Hematopoietic multipotent progenitor cell (in vitro differentiated cells): ENCODE measurements around the gene SLC22A17. TPM values are rescaled to one million over a fixed set of nuclear protein-coding genes. Genes with fewer than 3 reads are reported as not detected.
"Not testable (repeated sequence)": the region's sequence is repeated elsewhere in the genome, so short reads cannot be mapped to it uniquely, and the experiment has no call there.

Source experiments
- DNase-seq, 3 donors: peaks; one replicate each; pipeline ENCODE4 v3.0.0-alpha.2; 2011 to 2015; ENCODE audit warnings: low read depth in 2 of 3, low spot score in 2 of 3
- total RNA-seq: library from RNA; depleted of rRNA; stranded (reverse); fragments of >200 nt; gene quantifications from one replicate; pipeline ENCODE4 v1.2.3, GENCODE V29; 2012

Gene SLC22A17
- 23.4 TPM for total RNA-seq

GRCh38 chr14:23352506-23353432 lies at the start of gene SLC22A17:
TSS of gene SLC22A17 (minus strand) at chr14:23352887.
- DNase-seq = peak; percentile 44 to 82 (median 80)

- DNase-seq = no peak
Measured at GRCh38 chr14:23401291-23401690, 48.6 kb upstream of the SLC22A17 start.

- DNase-seq = peak in 1 of 3 donors; percentile 27
Measured at GRCh38 chr14:23400496-23401149, 47.9 kb upstream of the SLC22A17 start.

GRCh38 chr14:23399591-23399990 lies 46.9 kb upstream of the SLC22A17 start:
- DNase-seq = no peak

- DNase-seq = no peak
Measured at GRCh38 chr14:23399136-23399535, 46.4 kb upstream of the SLC22A17 start.

- no peak for DNase-seq
Measured at GRCh38 chr14:23398348-23398747, 45.7 kb upstream of the SLC22A17 start.

- no peak for DNase-seq
Measured at GRCh38 chr14:23396781-23397407, 44.2 kb upstream of the SLC22A17 start.

- no peak for DNase-seq
Measured at GRCh38 chr14:23396126-23396525, 43.4 kb upstream of the SLC22A17 start.

- DNase-seq = no peak
Measured at GRCh38 chr14:23392613-23393012, 39.9 kb upstream of the SLC22A17 start.

- not testable (repeated sequence) for DNase-seq
Measured at GRCh38 chr14:23389871-23390270, 37.2 kb upstream of the SLC22A17 start.

- no peak for DNase-seq
Measured at GRCh38 chr14:23389396-23389795, 36.7 kb upstream of the SLC22A17 start.

GRCh38 chr14:23388996-23389395 lies 36.3 kb upstream of the SLC22A17 start:
- no peak for DNase-seq

GRCh38 chr14:23387916-23388882 lies 35.5 kb upstream of the SLC22A17 start:
- no peak for DNase-seq

- no peak for DNase-seq
Measured at GRCh38 chr14:23386999-23387398, 34.3 kb upstream of the SLC22A17 start.

- not testable (repeated sequence) for DNase-seq
Measured at GRCh38 chr14:23386266-23386657, 33.6 kb upstream of the SLC22A17 start.

GRCh38 chr14:23385642-23386265 lies 33.1 kb upstream of the SLC22A17 start:
- DNase-seq = no peak

- DNase-seq = no peak
Measured at GRCh38 chr14:23385244-23385641, 32.6 kb upstream of the SLC22A17 start.

- no peak for DNase-seq
Measured at GRCh38 chr14:23384364-23385080, 31.8 kb upstream of the SLC22A17 start.
